Hepatocyte (in vitro differentiated cells): Measurements from ENCODE around the gene CIDEB. TPM values are rescaled to one million over a fixed set of nuclear protein-coding genes. Genes with fewer than 3 reads are reported as not detected.

Source experiments
- DNase-seq: peaks from one replicate; pipeline ENCODE4 v3.0.0-alpha.2; 2016; ENCODE audit warnings: low spot score
- H2AFZ ChIP-seq: fragments of 200-600 bp; sonication (generic); 2 replicates; pipeline ENCODE4 v1.6.0; 2016; ENCODE audit warnings: antibody characterized with exemption, mild to moderate bottlenecking
- H3K27ac ChIP-seq: fragments of 200-600 bp; sonication (generic); 2 replicates; pipeline ENCODE4 v1.5.1; 2016; ENCODE audit warnings: mild to moderate bottlenecking
- H3K27me3 ChIP-seq: fragments of 200-600 bp; sonication (generic); 2 replicates; pipeline ENCODE4 v1.6.1; 2016
- H3K36me3 ChIP-seq: fragments of 200-600 bp; sonication (generic); replicated peaks from 2 replicates; pipeline ENCODE4 v1.5.1; 2016; ENCODE audit warnings: low read depth; ENCODE audit not compliant: insufficient read depth
- H3K4me1 ChIP-seq: fragments of 200-600 bp; sonication (generic); 2 replicates; pipeline ENCODE4 v1.5.1; 2016; ENCODE audit warnings: mild to moderate bottlenecking, moderate library complexity; ENCODE audit not compliant: insufficient read depth
- H3K4me2 ChIP-seq: fragments of 200-600 bp; sonication (generic); 2 replicates; pipeline ENCODE4 v1.6.0; 2016
- H3K4me3 ChIP-seq: fragments of 200-600 bp; sonication (generic); 2 replicates; pipeline ENCODE4 v1.5.1; 2016; ENCODE audit warnings: mild to moderate bottlenecking
- H3K79me2 ChIP-seq: fragments of 200-600 bp; sonication (generic); 2 replicates; pipeline ENCODE4 v1.6.0; 2017; ENCODE audit warnings: mild to moderate bottlenecking
- H3K9me2 ChIP-seq: fragments of 200-600 bp; sonication (generic); replicated peaks from 2 replicates; pipeline ENCODE4 v1.6.0; 2017; ENCODE audit warnings: mild to moderate bottlenecking; ENCODE audit not compliant: insufficient read depth
- H3K9me3 ChIP-seq: fragments of 200-600 bp; sonication (generic); 2 replicates; pipeline ENCODE4 v1.5.1; 2016; ENCODE audit warnings: low read depth, mild to moderate bottlenecking
- H4K20me1 ChIP-seq: fragments of 200-600 bp; sonication (generic); 2 replicates; pipeline ENCODE4 v1.6.0; 2016; ENCODE audit warnings: mild to moderate bottlenecking; ENCODE audit not compliant: insufficient read depth, poor library complexity, severe bottlenecking
- EZH2 ChIP-seq: fragments of 200-600 bp; sonication (generic); IDR thresholded peaks from 2 replicates; pipeline ENCODE4 v1.6.1; 2016; ENCODE audit warnings: antibody characterized with exemption, mild to moderate bottlenecking, borderline replicate concordance
- EZH2phosphoT487 ChIP-seq: fragments of 200-600 bp; sonication (generic); IDR thresholded peaks from one replicate; pipeline ENCODE4 v1.6.1; 2018; ENCODE audit warnings: antibody characterized with exemption, mild to moderate bottlenecking, low read depth, moderate library complexity; ENCODE audit not compliant: unreplicated experiment, severe bottlenecking
- WGBS: methylation state at CpG from one replicate; pipeline ENCODE4 v1.1.6; 2016; ENCODE audit warnings: low lambda C conversion rate; ENCODE audit errors: missing lambda C conversion rate; 5-methylcytosine and 5-hydroxymethylcytosine counted together
- polyA plus RNA-seq: library from polyadenylated mRNA; unstranded; fragments of >200 nt; fragmentation: Nextera tagmentation; extraction: Ambion mirVana; gene quantifications from 2 replicates; pipeline ENCODE4 v1.2.1, GENCODE V29; 2016
- total RNA-seq: library from RNA; depleted of rRNA; stranded (reverse); fragments of >200 nt; gene quantifications from 2 replicates; pipeline ENCODE4 v1.2.3, GENCODE V29; 2014
- TF ChIP-seq, protein P1 (sequence below): fragments of 200-600 bp; sonication (generic); IDR thresholded peaks from 2 replicates; pipeline ENCODE4 v1.5.1; 2016; ENCODE audit warnings: antibody characterized with exemption, mild to moderate bottlenecking; ENCODE audit not compliant: poor library complexity

Gene CIDEB
- total and polyA plus RNA-seq, 2 experiments from 2014 or later, result 43.0 to 59.9 TPM

DNA sequence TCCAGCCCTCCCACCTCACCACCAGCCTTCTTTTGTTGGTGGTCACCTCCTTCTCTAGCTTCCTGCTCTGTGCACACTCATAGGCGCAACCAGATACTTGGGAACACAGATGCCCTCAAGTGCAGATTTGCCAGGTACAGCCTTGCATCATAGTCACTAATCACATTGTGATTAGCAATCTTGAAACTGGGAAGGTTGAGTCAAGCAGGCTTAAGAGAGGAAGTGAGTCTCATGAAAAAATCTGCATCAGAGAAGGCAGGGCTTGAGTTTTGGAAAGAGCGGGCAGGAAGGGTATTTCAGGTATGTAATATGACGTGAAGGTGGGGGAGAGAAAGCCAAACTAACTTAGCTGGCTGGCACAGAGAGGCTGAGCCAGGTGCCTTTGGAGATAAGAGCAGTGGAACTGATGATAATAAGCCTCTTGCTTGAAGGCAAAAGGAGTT is 33.7 kb downstream of the CIDEB start:
- Histone ChIP-seq H4K20me1 (no peaks in the 10 kb centered on the region), H2AFZ (no peak overlapping the region), H3K36me3 (no peaks in the 10 kb centered on the region), H3K4me2 (no peak overlapping the region), H3K79me2 (peaks cover 17% of the 10 kb centered on the region), H3K4me1 (peaks cover 6% of the 10 kb centered on the region), H3K27me3 (no peaks in the 10 kb centered on the region), H3K9me2 (no peaks in the 10 kb centered on the region), H3K4me3 (no peak overlapping the region), H3K27ac (no peak overlapping the region), H3K9me3 (no peaks in the 10 kb centered on the region)
- WGBS, result 81% methylated on average over 3 of the region's 3 CpGs
- TF ChIP-seq, protein P1, sequence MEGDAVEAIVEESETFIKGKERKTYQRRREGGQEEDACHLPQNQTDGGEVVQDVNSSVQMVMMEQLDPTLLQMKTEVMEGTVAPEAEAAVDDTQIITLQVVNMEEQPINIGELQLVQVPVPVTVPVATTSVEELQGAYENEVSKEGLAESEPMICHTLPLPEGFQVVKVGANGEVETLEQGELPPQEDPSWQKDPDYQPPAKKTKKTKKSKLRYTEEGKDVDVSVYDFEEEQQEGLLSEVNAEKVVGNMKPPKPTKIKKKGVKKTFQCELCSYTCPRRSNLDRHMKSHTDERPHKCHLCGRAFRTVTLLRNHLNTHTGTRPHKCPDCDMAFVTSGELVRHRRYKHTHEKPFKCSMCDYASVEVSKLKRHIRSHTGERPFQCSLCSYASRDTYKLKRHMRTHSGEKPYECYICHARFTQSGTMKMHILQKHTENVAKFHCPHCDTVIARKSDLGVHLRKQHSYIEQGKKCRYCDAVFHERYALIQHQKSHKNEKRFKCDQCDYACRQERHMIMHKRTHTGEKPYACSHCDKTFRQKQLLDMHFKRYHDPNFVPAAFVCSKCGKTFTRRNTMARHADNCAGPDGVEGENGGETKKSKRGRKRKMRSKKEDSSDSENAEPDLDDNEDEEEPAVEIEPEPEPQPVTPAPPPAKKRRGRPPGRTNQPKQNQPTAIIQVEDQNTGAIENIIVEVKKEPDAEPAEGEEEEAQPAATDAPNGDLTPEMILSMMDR, result no peak
- TF ChIP-seq EZH2, result no peak
- no peak for TF ChIP-seq EZH2phosphoT487
- no peak for DNase-seq

DNA sequence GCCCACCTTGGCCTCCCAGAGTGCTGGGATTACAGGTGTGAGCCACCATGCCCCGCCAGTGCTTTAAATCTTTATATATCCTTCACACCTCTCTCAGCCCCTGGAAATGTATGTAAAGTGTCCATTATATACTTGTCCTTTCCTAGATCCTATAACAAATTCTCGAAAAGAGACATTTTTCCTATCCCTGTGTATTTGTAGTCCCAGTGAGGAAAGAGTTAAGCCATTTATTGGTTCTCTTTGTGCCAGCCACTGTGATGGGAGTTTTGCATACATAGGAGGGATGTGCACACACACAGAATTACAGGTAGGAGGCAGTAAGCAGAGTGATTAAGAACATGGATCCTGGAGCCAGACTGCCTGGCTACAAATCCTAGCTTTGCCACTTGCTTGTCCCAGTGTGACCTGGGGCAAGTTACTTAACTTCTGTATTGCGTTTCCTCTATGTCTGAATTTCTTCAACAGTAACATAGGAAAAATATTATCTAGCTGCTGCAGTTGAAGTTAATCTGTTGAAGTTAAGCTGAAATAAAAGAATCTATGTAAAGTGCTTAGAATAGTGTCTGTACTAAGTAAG is 34.3 kb downstream of the CIDEB start:
- no peak overlapping the region for H2AFZ ChIP-seq
- no peak overlapping the region for H3K4me2 ChIP-seq
- H4K20me1 ChIP-seq, result no peaks in the 10 kb centered on the region
- no peak for DNase-seq
- H3K27ac ChIP-seq, result no peak overlapping the region
- H3K9me2 ChIP-seq, result no peaks in the 10 kb centered on the region
- peaks cover 17% of the 10 kb centered on the region for H3K79me2 ChIP-seq
- 58% methylated on average over 3 of the region's 3 CpGs for WGBS
- H3K27me3 ChIP-seq, result no peaks in the 10 kb centered on the region
- peaks cover 6% of the 10 kb centered on the region for H3K4me1 ChIP-seq
- H3K36me3 ChIP-seq, result no peaks in the 10 kb centered on the region
- H3K9me3 ChIP-seq, result no peaks in the 10 kb centered on the region
- TF ChIP-seq EZH2phosphoT487, result no peak
- TF ChIP-seq EZH2, result no peak
- TF ChIP-seq, protein P1, result no peak
- H3K4me3 ChIP-seq, result no peak overlapping the region

DNA sequence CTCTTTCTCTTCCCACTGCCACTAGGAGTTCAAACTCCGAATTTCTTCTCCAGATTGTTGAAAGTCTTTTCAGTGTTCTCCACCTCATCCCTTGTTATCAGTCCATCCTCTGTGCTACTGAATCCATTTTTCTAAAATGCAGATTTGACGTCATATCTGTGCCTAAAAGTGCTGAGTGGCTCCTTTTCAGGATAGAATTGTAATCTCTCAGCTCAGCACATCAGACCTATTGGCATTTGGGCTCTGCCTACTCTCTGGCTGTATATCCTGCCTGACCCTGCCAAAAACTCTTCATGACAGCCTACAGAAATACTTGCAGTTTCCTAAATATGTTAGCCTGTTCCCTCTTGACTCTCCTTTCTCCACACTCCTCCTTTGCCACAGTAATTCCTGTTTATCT is 35.3 kb downstream of the CIDEB start:
- no peak overlapping the region for H3K27ac ChIP-seq
- 87% methylated on average over 2 of the region's 2 CpGs for WGBS
- no peaks in the 10 kb centered on the region for H4K20me1 ChIP-seq
- H3K79me2 ChIP-seq, result peaks cover 17% of the 10 kb centered on the region
- H3K36me3 ChIP-seq, result no peaks in the 10 kb centered on the region
- no peak for DNase-seq
- peak overlapping the region; percentile 77 for H3K4me2 ChIP-seq
- H2AFZ ChIP-seq, result no peak overlapping the region
- no peak for TF ChIP-seq EZH2
- H3K27me3 ChIP-seq, result no peaks in the 10 kb centered on the region
- H3K4me1 ChIP-seq, result peaks cover 6% of the 10 kb centered on the region
- H3K9me3 ChIP-seq, result no peaks in the 10 kb centered on the region
- H3K9me2 ChIP-seq, result no peaks in the 10 kb centered on the region
- no peak overlapping the region for H3K4me3 ChIP-seq

DNA sequence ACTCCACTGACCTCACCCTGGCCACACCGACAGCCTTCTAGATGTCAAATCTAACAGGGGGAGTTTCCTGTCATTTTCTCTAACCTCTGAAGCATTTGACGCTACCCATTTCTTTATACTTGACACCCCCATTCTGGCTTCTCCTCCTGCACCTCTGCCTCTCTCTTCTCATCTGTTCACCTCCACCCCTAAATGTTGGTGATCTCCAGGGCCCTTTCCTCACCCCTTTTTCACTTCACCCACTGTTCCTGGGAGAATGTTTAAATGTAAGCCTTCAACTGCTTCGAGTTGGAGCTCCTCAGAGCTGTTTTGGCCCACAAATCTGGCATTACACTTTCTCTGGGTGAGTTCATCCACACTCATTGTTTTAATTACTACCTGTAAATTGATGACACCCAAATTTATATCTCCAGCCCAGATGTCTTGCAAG is 35.9 kb downstream of the CIDEB start:
- no peaks in the 10 kb centered on the region for H4K20me1 ChIP-seq
- H3K36me3 ChIP-seq, result no peaks in the 10 kb centered on the region
- DNase-seq, result no peak
- peak overlapping the region; percentile 93 for H3K4me3 ChIP-seq
- peak overlapping the region; percentile 76 for H2AFZ ChIP-seq
- H3K4me2 ChIP-seq, result peak overlapping the region; percentile 77
- peak overlapping the region; percentile 98 for H3K27ac ChIP-seq
- no peaks in the 10 kb centered on the region for H3K27me3 ChIP-seq
- TF ChIP-seq EZH2phosphoT487 (no peak), EZH2 (no peak)
- TF ChIP-seq, protein P1, result no peak
- no peaks in the 10 kb centered on the region for H3K9me2 ChIP-seq
- H3K4me1 ChIP-seq, result peaks cover 6% of the 10 kb centered on the region
- H3K79me2 ChIP-seq, result peaks cover 17% of the 10 kb centered on the region
- H3K9me3 ChIP-seq, result no peaks in the 10 kb centered on the region
- 17% methylated on average over 3 of the region's 3 CpGs for WGBS
